SK-N-SH treated with all-trans-retinoic acid at 6 μM for 48 hours (cell line): ENCODE results near the gene ELAPOR2.

Experiments
- ATAC-seq: fragments of 200-7000 bp; cut with Tn5 transposase; 3 replicates; pipeline ENCODE4 v1.9.1; 2020; ENCODE audit warnings: mild to moderate bottlenecking, moderate library complexity
- ARNTL ChIP-seq: fragments of 450-650 bp; formaldehyde crosslinking; IDR thresholded peaks from 2 replicates; pipeline ENCODE4 v1.5.0; 2020; ENCODE audit warnings: low read depth, mild to moderate bottlenecking, moderate library complexity, borderline replicate concordance
- BACH2 ChIP-seq: fragments of 250-450 bp; sonication (Bioruptor Pico); IDR thresholded peaks from 2 replicates; pipeline ENCODE4 v1.9.0; 2021; ENCODE audit warnings: mild to moderate bottlenecking, borderline replicate concordance
- CSDC2 ChIP-seq: fragments of 250-450 bp; sonication (Bioruptor Pico); IDR thresholded peaks from 2 replicates; pipeline ENCODE4 v1.5.0; 2020; ENCODE audit warnings: mild to moderate bottlenecking, moderate library complexity
- ESRRG ChIP-seq: fragments of 250-450 bp; sonication (Bioruptor Pico); IDR thresholded peaks from 2 replicates; pipeline ENCODE4 v1.6.1; 2021; ENCODE audit warnings: mild to moderate bottlenecking
- GLIS3 ChIP-seq: fragments of 250-450 bp; sonication (Bioruptor Pico); IDR thresholded peaks from 2 replicates; pipeline ENCODE4 v1.5.0; 2020; ENCODE audit warnings: mild to moderate bottlenecking, moderate library complexity
- ISL1 ChIP-seq: fragments of 250-450 bp; sonication (Bioruptor Pico); IDR thresholded peaks from 2 replicates; pipeline ENCODE4 v2.1.2; 2022; ENCODE audit warnings: mild to moderate bottlenecking, moderate library complexity
- OSR1 ChIP-seq: fragments of 250-450 bp; sonication (Bioruptor Pico); IDR thresholded peaks from 2 replicates; pipeline ENCODE4 v1.8.0; 2022; ENCODE audit warnings: moderate library complexity, mild to moderate bottlenecking, inconsistent platforms
- POU6F1 ChIP-seq: fragments of 250-450 bp; sonication (Bioruptor Pico); IDR thresholded peaks from 2 replicates; pipeline ENCODE4 v1.8.0; 2021; ENCODE audit warnings: low read depth, mild to moderate bottlenecking, moderate library complexity, borderline replicate concordance
- PPARA ChIP-seq: fragments of 250-450 bp; sonication (Bioruptor Pico); IDR thresholded peaks from 2 replicates; pipeline ENCODE4 v1.5.0; 2020; ENCODE audit warnings: mild to moderate bottlenecking, borderline replicate concordance
- RARB ChIP-seq: fragments of 250-450 bp; sonication (Bioruptor Pico); IDR thresholded peaks from 2 replicates; pipeline ENCODE4 v1.8.0; 2021; ENCODE audit warnings: mild to moderate bottlenecking, moderate library complexity
- SNAI2 ChIP-seq: fragments of 250-450 bp; sonication (Bioruptor Pico); IDR thresholded peaks from 2 replicates; pipeline ENCODE4 v1.5.0; 2020; ENCODE audit warnings: mild to moderate bottlenecking, moderate library complexity
- TCF4 ChIP-seq: fragments of 250-450 bp; sonication (Bioruptor Pico); IDR thresholded peaks from 2 replicates; pipeline ENCODE4 v1.8.0; 2021; ENCODE audit warnings: mild to moderate bottlenecking, moderate library complexity, borderline replicate concordance
- TOX ChIP-seq: fragments of 250-450 bp; sonication (Bioruptor Pico); IDR thresholded peaks from 2 replicates; pipeline ENCODE4 v1.8.0; 2021; ENCODE audit warnings: mild to moderate bottlenecking, moderate library complexity, borderline replicate concordance
- ZC3H10 ChIP-seq: fragments of 250-450 bp; sonication (Bioruptor Pico); IDR thresholded peaks from 2 replicates; pipeline ENCODE4 v1.5.1; 2021; ENCODE audit warnings: mild to moderate bottlenecking, moderate library complexity
- ZFP3 ChIP-seq: fragments of 250-450 bp; sonication (Bioruptor Pico); IDR thresholded peaks from 2 replicates; pipeline ENCODE4 v1.5.0; 2020; ENCODE audit warnings: mild to moderate bottlenecking, moderate library complexity
- ZFP30 ChIP-seq: fragments of 450-650 bp; formaldehyde crosslinking; IDR thresholded peaks from 2 replicates; pipeline ENCODE4 v1.5.0; 2022; ENCODE audit warnings: mild to moderate bottlenecking, moderate library complexity
- ZNF565 ChIP-seq: fragments of 450-650 bp; formaldehyde crosslinking; conservative IDR thresholded peaks from 2 replicates; pipeline ENCODE4 v1.5.0; 2020; ENCODE audit warnings: low read depth, mild to moderate bottlenecking, moderate library complexity
- ZNF70 ChIP-seq: fragments of 450-650 bp; formaldehyde crosslinking; IDR thresholded peaks from 2 replicates; pipeline ENCODE4 v1.5.0; 2020; ENCODE audit warnings: mild to moderate bottlenecking, moderate library complexity
- TF ChIP-seq, protein P1 (sequence below): fragments of 250-450 bp; sonication (Bioruptor Pico); IDR thresholded peaks from 2 replicates; pipeline ENCODE4 v1.5.0; 2020; ENCODE audit warnings: mild to moderate bottlenecking, moderate library complexity
- TF ChIP-seq, protein P2 (sequence below): fragments of 250-450 bp; sonication (Bioruptor Pico); IDR thresholded peaks from 2 replicates; pipeline ENCODE4 v1.5.1; 2020; ENCODE audit warnings: low read depth, mild to moderate bottlenecking, moderate library complexity
- TF ChIP-seq, protein P3 (sequence below): fragments of 250-450 bp; sonication (Bioruptor Pico); IDR thresholded peaks from 2 replicates; pipeline ENCODE4 v1.5.1; 2021; ENCODE audit warnings: mild to moderate bottlenecking, moderate library complexity
- TF ChIP-seq, protein P4 (sequence below): fragments of 250-450 bp; sonication (Bioruptor Pico); IDR thresholded peaks from 2 replicates; pipeline ENCODE4 v1.8.0; 2020; ENCODE audit warnings: mild to moderate bottlenecking, moderate library complexity, borderline replicate concordance

ELAPOR2 gene

GRCh38 chr7:87039691-87040299 lies 19.7 kb downstream of the ELAPOR2 start:
- TF ChIP-seq TCF4 (CRISPR knock-in tag) (0 out of 2 replicates have a peak, but pooled peaks have one; percentile 10), ZFP3 (0 out of 2 replicates have a peak, but pooled peaks have one; percentile 51), CSDC2 (CRISPR knock-in tag) (0 out of 2 replicates have a peak, but pooled peaks have one; percentile 16)
- TF ChIP-seq, protein P1, sequence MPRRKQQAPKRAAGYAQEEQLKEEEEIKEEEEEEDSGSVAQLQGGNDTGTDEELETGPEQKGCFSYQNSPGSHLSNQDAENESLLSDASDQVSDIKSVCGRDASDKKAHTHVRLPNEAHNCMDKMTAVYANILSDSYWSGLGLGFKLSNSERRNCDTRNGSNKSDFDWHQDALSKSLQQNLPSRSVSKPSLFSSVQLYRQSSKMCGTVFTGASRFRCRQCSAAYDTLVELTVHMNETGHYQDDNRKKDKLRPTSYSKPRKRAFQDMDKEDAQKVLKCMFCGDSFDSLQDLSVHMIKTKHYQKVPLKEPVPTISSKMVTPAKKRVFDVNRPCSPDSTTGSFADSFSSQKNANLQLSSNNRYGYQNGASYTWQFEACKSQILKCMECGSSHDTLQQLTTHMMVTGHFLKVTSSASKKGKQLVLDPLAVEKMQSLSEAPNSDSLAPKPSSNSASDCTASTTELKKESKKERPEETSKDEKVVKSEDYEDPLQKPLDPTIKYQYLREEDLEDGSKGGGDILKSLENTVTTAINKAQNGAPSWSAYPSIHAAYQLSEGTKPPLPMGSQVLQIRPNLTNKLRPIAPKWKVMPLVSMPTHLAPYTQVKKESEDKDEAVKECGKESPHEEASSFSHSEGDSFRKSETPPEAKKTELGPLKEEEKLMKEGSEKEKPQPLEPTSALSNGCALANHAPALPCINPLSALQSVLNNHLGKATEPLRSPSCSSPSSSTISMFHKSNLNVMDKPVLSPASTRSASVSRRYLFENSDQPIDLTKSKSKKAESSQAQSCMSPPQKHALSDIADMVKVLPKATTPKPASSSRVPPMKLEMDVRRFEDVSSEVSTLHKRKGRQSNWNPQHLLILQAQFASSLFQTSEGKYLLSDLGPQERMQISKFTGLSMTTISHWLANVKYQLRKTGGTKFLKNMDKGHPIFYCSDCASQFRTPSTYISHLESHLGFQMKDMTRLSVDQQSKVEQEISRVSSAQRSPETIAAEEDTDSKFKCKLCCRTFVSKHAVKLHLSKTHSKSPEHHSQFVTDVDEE = peak; percentile 42; the same call in 1 of the 2 replicates
- peak; percentile 92 for ATAC-seq

GRCh38 chr7:87038993-87039690 lies 20.3 kb downstream of the ELAPOR2 start:
- peak; percentile 90 for ATAC-seq
- TF ChIP-seq OSR1 (CRISPR knock-in tag) = no peak
- no peak for TF ChIP-seq ARNTL (CRISPR knock-in tag)
- 0 out of 2 replicates have a peak, but pooled peaks have one; percentile 49 for TF ChIP-seq SNAI2
- no peak for TF ChIP-seq ZC3H10

GRCh38 chr7:87036985-87037384 lies 22.5 kb downstream of the ELAPOR2 start:
- no peak for ATAC-seq
- TF ChIP-seq, protein P2, sequence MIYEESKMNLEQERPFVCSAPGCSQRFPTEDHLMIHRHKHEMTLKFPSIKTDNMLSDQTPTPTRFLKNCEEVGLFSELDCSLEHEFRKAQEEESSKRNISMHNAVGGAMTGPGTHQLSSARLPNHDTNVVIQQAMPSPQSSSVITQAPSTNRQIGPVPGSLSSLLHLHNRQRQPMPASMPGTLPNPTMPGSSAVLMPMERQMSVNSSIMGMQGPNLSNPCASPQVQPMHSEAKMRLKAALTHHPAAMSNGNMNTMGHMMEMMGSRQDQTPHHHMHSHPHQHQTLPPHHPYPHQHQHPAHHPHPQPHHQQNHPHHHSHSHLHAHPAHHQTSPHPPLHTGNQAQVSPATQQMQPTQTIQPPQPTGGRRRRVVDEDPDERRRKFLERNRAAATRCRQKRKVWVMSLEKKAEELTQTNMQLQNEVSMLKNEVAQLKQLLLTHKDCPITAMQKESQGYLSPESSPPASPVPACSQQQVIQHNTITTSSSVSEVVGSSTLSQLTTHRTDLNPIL (CRISPR knock-in tag) = no peak
- TF ChIP-seq SNAI2 = no peak
- TF ChIP-seq, protein P3, sequence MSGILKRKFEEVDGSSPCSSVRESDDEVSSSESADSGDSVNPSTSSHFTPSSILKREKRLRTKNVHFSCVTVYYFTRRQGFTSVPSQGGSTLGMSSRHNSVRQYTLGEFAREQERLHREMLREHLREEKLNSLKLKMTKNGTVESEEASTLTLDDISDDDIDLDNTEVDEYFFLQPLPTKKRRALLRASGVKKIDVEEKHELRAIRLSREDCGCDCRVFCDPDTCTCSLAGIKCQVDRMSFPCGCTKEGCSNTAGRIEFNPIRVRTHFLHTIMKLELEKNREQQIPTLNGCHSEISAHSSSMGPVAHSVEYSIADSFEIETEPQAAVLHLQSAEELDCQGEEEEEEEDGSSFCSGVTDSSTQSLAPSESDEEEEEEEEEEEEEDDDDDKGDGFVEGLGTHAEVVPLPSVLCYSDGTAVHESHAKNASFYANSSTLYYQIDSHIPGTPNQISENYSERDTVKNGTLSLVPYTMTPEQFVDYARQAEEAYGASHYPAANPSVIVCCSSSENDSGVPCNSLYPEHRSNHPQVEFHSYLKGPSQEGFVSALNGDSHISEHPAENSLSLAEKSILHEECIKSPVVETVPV (CRISPR knock-in tag) = no peak
- no peak for TF ChIP-seq ISL1
- TF ChIP-seq PPARA (CRISPR knock-in tag) = no peak
- no peak for TF ChIP-seq ZNF565 (CRISPR knock-in tag)
- no peak for TF ChIP-seq ZFP30 (CRISPR knock-in tag)
- no peak for TF ChIP-seq ARNTL (CRISPR knock-in tag)
- TF ChIP-seq OSR1 (CRISPR knock-in tag) = no peak
- TF ChIP-seq POU6F1 = no peak
- TF ChIP-seq TOX = no peak
- no peak for TF ChIP-seq ZFP3
- TF ChIP-seq ZNF70 (CRISPR knock-in tag) = no peak
- no peak for TF ChIP-seq TCF4 (CRISPR knock-in tag)
- TF ChIP-seq ZC3H10 = no peak
- no peak for TF ChIP-seq CSDC2 (CRISPR knock-in tag)
- no peak for TF ChIP-seq RARB (CRISPR knock-in tag)
- TF ChIP-seq BACH2 = no peak
- TF ChIP-seq ESRRG (CRISPR knock-in tag) = no peak

DNA sequence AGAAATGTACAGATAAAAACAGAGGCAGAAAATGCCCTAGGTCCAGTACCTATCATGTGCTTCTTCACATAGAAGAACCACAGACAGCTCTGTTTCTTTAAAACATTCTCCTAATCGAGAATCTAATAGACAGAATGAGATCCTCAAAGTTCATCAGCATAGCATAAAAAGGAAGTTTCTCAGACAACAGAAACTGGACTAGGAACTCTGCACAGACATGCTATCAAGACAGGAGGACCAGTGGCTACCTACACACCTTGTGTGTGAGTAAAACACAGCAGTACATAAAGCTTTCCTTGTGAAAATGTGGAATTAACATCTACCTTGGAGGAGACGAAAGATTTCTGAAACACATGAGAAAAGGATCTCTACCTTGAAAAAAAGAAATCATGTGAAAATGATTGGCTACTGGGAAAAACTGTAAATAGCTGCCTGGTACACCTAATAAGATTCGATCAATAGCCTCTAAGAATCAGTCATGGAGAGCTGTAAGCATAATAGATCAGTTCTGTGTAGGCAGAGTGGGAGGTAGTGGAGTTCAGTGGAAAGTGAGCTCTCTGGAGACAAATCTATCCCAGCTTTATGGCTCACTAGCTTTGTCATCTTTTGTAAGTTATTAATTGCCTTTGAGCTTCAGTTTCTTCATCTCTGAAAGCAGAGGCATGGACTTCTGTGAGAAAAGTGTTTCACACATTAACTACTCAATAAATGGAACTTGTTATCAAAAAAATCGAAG lies 26.7 kb downstream of the ELAPOR2 start:
- ATAC-seq = no peak
- TF ChIP-seq OSR1 (CRISPR knock-in tag) = no peak
- TF ChIP-seq ZC3H10 = no peak
- TF ChIP-seq, protein P4, sequence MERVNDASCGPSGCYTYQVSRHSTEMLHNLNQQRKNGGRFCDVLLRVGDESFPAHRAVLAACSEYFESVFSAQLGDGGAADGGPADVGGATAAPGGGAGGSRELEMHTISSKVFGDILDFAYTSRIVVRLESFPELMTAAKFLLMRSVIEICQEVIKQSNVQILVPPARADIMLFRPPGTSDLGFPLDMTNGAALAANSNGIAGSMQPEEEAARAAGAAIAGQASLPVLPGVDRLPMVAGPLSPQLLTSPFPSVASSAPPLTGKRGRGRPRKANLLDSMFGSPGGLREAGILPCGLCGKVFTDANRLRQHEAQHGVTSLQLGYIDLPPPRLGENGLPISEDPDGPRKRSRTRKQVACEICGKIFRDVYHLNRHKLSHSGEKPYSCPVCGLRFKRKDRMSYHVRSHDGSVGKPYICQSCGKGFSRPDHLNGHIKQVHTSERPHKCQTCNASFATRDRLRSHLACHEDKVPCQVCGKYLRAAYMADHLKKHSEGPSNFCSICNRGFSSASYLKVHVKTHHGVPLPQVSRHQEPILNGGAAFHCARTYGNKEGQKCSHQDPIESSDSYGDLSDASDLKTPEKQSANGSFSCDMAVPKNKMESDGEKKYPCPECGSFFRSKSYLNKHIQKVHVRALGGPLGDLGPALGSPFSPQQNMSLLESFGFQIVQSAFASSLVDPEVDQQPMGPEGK (CRISPR knock-in tag) = no peak
- TF ChIP-seq, protein P3 (CRISPR knock-in tag) = no peak
- TF ChIP-seq GLIS3 (CRISPR knock-in tag) = no peak
- TF ChIP-seq ZNF565 (CRISPR knock-in tag) = no peak
- TF ChIP-seq RARB (CRISPR knock-in tag) = no peak
- no peak for TF ChIP-seq ARNTL (CRISPR knock-in tag)
